GM13976 (cell line): ENCODE measurements around the gene KRT7.
A peak's percentile ranks its signal among the peaks of the same experiment; 100 is the strongest.

Experiments
- DNase-seq: peaks from one replicate; pipeline ENCODE4 v3.0.0; 2012; ENCODE audit warnings: low spot score
- in situ Hi-C: fragments of 300-500 bp; cut with MboI; formaldehyde crosslinking; loops from one replicate; pipeline ENCODE4 v1.12.0; 2022; ENCODE audit warnings: low sequenced_read_pairs, mixed read lengths, inconsistent platforms; ENCODE audit not compliant: unreplicated experiment
- TF ChIP-seq, protein P1 (sequence below): IDR thresholded peaks from 2 replicates; pipeline ENCODE4 v1.5.1; 2012; ENCODE audit warnings: borderline replicate concordance, mild to moderate bottlenecking; ENCODE audit not compliant: insufficient read depth; ENCODE audit errors: extremely low read depth, missing control alignments, control extremely low read depth

KRT7 gene

DNA sequence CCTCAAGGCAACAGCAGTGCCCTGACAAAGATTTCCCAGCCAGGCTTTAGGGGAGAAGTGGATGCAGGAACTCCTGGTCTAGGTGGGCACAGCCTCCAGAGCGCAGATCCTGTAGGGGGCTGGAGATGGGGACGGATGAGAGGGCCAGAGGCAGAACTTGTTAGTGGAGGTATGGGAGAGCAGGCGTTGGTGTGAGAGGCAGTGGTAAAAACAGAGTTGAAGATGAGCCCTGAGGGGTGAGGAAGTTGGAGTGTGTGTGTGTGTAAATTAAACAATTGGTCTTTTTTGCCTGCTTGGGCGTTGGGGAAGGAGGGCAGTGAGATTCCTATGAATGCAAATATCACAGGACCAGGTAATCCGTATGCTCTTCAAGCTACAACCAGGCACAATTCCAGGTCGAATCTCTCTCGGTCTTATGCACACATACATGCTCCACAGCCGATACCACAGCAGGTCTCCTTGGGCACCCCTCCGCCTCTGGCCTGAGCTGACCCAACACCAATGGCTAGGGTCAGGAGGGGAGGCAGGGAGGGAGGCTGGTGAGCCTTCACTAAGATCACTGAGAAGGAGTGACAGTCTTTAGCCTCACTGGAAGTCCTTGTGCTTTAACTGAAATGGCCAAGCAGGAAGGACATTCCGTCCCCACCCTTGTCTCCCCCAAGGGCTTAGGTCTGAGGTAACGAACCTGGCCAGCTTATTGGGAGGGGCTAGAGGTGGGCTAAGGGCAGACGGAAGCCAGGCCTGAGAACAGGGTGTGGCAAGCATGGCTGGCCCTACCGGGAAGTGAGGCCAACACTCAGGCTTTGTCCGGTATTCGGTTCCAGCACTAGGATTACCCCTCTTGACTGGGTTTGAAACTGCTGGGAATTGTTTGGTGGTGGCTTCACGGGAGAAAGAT is 1.5 kb upstream of the KRT7 start:
- in situ Hi-C loops, result no loop called here
- TF ChIP-seq, protein P1, sequence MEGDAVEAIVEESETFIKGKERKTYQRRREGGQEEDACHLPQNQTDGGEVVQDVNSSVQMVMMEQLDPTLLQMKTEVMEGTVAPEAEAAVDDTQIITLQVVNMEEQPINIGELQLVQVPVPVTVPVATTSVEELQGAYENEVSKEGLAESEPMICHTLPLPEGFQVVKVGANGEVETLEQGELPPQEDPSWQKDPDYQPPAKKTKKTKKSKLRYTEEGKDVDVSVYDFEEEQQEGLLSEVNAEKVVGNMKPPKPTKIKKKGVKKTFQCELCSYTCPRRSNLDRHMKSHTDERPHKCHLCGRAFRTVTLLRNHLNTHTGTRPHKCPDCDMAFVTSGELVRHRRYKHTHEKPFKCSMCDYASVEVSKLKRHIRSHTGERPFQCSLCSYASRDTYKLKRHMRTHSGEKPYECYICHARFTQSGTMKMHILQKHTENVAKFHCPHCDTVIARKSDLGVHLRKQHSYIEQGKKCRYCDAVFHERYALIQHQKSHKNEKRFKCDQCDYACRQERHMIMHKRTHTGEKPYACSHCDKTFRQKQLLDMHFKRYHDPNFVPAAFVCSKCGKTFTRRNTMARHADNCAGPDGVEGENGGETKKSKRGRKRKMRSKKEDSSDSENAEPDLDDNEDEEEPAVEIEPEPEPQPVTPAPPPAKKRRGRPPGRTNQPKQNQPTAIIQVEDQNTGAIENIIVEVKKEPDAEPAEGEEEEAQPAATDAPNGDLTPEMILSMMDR, result no peak
- peak; percentile 13 for DNase-seq

DNA sequence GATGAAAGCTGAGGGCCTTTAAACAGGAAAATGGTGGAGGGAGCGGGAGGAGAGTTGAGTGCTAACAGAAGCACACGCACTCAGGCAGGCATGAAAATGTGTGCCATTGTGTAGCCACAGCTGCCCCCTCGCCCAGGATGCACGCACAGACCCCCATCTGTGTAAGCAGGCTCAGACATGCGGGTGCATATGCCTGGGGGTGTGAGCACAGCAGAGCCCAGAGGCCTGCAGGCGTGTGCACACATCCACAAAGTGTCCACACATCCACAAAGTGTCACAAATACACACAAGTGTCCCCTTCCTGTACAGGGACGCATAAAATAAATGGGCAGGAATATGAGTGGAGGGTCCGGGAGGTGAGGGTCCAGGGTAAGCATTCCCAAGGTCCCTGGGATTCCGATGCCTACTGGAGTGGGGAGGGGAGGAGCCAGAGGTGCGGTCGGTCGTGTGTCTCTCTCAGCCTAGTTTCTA is 805 bp upstream of the KRT7 start:
- in situ Hi-C loops, result no loop called here
- peak; percentile 21 for DNase-seq
- TF ChIP-seq, protein P1, result no peak

DNA sequence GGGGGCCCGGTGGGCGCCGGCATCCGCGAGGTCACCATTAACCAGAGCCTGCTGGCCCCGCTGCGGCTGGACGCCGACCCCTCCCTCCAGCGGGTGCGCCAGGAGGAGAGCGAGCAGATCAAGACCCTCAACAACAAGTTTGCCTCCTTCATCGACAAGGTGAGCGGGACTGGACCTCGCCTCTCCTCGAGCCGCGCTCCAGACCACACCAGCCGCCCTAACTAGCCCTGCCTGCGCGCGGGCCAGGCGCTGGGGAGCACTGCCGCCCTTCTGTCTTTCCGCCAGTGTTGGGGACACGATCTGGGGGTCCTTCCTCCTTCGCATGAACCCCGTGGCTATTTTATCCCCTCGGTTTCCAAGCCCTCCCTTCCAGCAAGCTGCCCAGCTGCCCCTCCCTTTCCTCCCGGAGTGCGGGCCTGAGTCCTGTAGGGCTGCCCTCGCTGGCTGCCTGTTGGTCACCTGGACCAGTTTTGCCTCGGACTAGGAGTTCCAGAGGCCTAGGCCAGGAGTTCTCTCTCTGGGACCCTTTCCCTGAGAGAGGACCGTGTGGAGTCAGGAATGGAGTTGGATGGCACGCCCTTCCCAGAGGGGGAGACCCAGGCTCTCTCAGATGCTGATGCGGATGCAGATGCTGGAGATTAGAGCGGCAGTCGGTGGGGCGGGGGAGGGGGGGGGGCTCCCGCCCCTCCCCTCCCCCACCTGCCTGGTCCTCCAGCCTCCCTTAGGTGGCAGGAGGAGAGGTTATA is 592 bp downstream of the KRT7 start:
- TF ChIP-seq, protein P1, result no peak
- DNase-seq, result peak; percentile 28
- in situ Hi-C loops, result no loop called here

DNA sequence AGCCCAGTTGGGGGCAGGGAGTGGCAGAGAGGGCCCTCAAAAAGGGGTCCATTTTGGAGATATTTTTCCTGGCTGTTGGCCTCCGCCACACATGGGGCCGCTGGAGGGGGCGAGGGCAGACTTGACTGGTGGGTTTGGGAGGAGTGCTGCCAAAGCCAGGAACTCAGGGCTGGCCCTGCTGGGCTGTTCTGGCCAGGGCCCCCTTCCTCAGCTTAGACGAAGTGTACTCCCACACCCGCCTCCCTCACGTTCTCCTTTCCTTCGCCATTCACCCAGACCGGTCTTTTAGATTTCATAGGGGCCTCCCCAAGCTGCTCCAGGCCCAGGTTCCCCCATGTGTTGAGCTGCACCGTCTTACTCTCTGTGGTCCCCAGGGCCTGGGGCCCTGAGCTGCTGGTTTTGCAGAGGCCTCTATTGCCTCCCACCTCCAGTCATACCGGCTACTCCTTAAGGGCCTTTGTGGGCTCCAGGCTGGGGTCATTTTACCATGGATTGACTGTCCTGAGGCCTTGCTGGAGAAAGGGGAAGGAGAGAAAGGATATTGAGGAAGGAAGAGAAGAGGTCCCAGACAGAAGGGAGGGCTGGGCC is 1.3 kb downstream of the KRT7 start:
- in situ Hi-C loops, result no loop called here
- TF ChIP-seq, protein P1, result no peak
- DNase-seq, result peak; percentile 30

DNA sequence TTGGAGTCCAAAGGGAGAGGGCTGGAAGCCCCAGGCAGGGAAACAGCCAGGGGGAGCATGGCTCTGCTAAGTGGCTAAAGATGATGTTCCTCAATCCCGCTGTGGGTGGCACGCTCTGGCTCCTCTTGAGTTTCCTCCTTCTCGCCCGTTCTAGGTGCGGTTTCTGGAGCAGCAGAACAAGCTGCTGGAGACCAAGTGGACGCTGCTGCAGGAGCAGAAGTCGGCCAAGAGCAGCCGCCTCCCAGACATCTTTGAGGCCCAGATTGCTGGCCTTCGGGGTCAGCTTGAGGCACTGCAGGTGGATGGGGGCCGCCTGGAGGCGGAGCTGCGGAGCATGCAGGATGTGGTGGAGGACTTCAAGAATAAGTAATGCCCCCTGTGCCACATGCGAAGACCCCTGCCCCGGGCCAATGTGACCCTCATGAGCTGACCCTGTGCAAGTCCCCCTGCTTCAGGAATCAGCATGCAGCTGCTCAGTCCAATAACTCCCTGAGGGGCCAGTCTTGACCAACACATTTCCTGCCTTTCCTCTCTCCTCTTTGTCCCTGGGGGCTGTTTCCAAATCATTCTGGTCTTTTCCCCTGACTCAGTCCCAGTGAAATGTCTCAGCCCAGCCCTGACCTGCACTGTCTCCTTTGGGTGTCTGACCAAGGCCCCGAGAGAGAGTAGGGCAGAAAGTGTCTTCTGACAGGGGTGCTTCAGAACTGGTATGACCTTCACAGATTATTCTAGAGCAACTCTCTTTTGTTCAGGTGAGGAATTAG is 2.1 kb downstream of the KRT7 start:
- peak; percentile 30 for DNase-seq
- in situ Hi-C loops, result no loop called here
- TF ChIP-seq, protein P1, result no peak
